Measurements from ENCODE around the gene MPPED2.

MPPED2 gene

DNA sequence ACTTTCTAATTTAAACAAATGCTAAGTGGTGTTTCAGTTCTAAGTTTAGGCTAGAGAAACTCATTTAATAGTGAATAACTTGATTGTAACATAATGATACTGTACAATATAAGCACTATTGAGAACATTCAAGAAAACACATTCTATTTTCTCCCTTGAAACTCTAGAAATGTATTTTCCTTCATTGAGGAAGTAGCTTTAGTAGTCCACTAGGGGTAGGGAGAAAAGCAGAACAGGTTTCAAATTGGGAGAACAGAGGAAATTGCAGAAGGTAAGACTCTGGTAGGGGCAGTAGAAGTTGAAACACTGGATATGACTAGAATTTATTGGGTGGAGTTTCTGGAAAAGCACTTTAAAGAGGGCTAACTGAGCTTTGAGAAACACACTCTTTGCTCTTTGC is 31.6 kb upstream of the MPPED2 start:
- TF ChIP-seq FOXP2 (optimal IDR thresholded peaks at IDR 0.05; ENCODE audit: borderline replicate concordance, extremely low read depth, extremely low read length, insufficient read depth) (no peak), TAF1 (IDR thresholded peaks at IDR 0.05; ENCODE audit: borderline replicate concordance, insufficient read depth, low read length) (no peak), POLR2AphosphoS5 (IDR thresholded peaks at IDR 0.05; ENCODE audit: low read depth, low read length) (no peak), SIN3A (IDR thresholded peaks at IDR 0.05; ENCODE audit: borderline replicate concordance, insufficient read depth, low read length) (no peak)
- TF ChIP-seq, protein P1, sequence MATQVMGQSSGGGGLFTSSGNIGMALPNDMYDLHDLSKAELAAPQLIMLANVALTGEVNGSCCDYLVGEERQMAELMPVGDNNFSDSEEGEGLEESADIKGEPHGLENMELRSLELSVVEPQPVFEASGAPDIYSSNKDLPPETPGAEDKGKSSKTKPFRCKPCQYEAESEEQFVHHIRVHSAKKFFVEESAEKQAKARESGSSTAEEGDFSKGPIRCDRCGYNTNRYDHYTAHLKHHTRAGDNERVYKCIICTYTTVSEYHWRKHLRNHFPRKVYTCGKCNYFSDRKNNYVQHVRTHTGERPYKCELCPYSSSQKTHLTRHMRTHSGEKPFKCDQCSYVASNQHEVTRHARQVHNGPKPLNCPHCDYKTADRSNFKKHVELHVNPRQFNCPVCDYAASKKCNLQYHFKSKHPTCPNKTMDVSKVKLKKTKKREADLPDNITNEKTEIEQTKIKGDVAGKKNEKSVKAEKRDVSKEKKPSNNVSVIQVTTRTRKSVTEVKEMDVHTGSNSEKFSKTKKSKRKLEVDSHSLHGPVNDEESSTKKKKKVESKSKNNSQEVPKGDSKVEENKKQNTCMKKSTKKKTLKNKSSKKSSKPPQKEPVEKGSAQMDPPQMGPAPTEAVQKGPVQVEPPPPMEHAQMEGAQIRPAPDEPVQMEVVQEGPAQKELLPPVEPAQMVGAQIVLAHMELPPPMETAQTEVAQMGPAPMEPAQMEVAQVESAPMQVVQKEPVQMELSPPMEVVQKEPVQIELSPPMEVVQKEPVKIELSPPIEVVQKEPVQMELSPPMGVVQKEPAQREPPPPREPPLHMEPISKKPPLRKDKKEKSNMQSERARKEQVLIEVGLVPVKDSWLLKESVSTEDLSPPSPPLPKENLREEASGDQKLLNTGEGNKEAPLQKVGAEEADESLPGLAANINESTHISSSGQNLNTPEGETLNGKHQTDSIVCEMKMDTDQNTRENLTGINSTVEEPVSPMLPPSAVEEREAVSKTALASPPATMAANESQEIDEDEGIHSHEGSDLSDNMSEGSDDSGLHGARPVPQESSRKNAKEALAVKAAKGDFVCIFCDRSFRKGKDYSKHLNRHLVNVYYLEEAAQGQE (IDR thresholded peaks at IDR 0.05; ENCODE audit: insufficient read depth in 1 of 2, low read depth in 2 of 2, low read length in 2 of 2), result no peak

DNA sequence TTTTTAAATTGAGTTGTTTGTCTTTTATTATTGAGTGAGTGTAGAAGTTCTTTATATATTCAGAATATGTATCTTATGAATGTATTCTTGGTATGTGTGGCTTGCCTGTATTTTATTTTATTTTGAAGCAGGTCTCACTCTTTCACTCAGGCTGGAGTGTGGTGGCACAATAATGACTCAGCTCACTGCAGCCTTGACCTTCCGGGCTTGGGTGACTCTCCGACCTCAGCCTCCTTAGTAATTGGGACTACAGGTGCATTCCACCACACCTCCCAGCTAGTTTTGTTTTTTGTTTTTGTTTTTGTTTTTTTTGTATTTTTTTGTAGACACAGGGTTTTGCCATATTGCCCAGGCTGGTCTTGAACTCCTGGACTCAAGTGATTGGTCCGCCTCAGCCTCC is 24.5 kb upstream of the MPPED2 start:
- TF ChIP-seq FOXP2 (optimal IDR thresholded peaks at IDR 0.05; ENCODE audit: borderline replicate concordance, extremely low read depth, extremely low read length, insufficient read depth) (no peak), SIN3A (IDR thresholded peaks at IDR 0.05; ENCODE audit: borderline replicate concordance, insufficient read depth, low read length) (no peak), TAF1 (IDR thresholded peaks at IDR 0.05; ENCODE audit: borderline replicate concordance, insufficient read depth, low read length) (no peak), POLR2AphosphoS5 (IDR thresholded peaks at IDR 0.05; ENCODE audit: low read depth, low read length) (no peak)
- TF ChIP-seq, protein P1 (IDR thresholded peaks at IDR 0.05; ENCODE audit: insufficient read depth in 1 of 2, low read depth in 2 of 2, low read length in 2 of 2), result no peak

- TF ChIP-seq FOXP2 (optimal IDR thresholded peaks at IDR 0.05; ENCODE audit: borderline replicate concordance, extremely low read depth, extremely low read length, insufficient read depth) (no peak), SIN3A (IDR thresholded peaks at IDR 0.05; ENCODE audit: borderline replicate concordance, insufficient read depth, low read length) (no peak), POLR2AphosphoS5 (IDR thresholded peaks at IDR 0.05; ENCODE audit: low read depth, low read length) (no peak), TAF1 (IDR thresholded peaks at IDR 0.05; ENCODE audit: borderline replicate concordance, insufficient read depth, low read length) (no peak)
- TF ChIP-seq, protein P1 (IDR thresholded peaks at IDR 0.05; ENCODE audit: insufficient read depth in 1 of 2, low read depth in 2 of 2, low read length in 2 of 2), result no peak
These were observed 22.4 kb upstream of the MPPED2 start for GRCh38 chr11:30608534-30608933.

- TF ChIP-seq POLR2AphosphoS5 (IDR thresholded peaks at IDR 0.05; ENCODE audit: low read depth, low read length) (no peak), TAF1 (IDR thresholded peaks at IDR 0.05; ENCODE audit: borderline replicate concordance, insufficient read depth, low read length) (no peak), FOXP2 (optimal IDR thresholded peaks at IDR 0.05; ENCODE audit: borderline replicate concordance, extremely low read depth, extremely low read length, insufficient read depth) (no peak), SIN3A (IDR thresholded peaks at IDR 0.05; ENCODE audit: borderline replicate concordance, insufficient read depth, low read length) (no peak)
- TF ChIP-seq, protein P1 (IDR thresholded peaks at IDR 0.05; ENCODE audit: insufficient read depth in 1 of 2, low read depth in 2 of 2, low read length in 2 of 2), result no peak
These were observed 19.0 kb upstream of the MPPED2 start for GRCh38 chr11:30605036-30605605.

Data from PFSK-1 (cell line).